Loucy (cell line): ENCODE results near the gene TENM4.

Experiments
- H2AFZ ChIP-seq: fragments of 200-600 bp; sonication (generic); 2 replicates; pipeline ENCODE4 v1.6.0; 2016; ENCODE audit warnings: antibody characterized with exemption, mild to moderate bottlenecking, low read length, moderate library complexity
- H3F3A ChIP-seq: fragments of 200-600 bp; 2 replicates; pipeline ENCODE4 v1.6.0; 2016; ENCODE audit warnings: antibody characterized with exemption, low read depth, mild to moderate bottlenecking
- H3K27me3 ChIP-seq: fragments of 200-600 bp; sonication (generic); 2 replicates; pipeline ENCODE4 v1.6.1; 2014; ENCODE audit warnings: low read length, mild to moderate bottlenecking; ENCODE audit not compliant: insufficient read depth, poor library complexity, severe bottlenecking
- H3K36me3 ChIP-seq: fragments of 200-600 bp; sonication (generic); 2 replicates; pipeline ENCODE4 v1.6.1; 2016; ENCODE audit warnings: low read length; ENCODE audit not compliant: insufficient read depth
- H3K4me1 ChIP-seq: fragments of 200-600 bp; sonication (generic); 2 replicates; pipeline ENCODE4 v1.5.1; 2014; ENCODE audit warnings: low read length, mild to moderate bottlenecking; ENCODE audit not compliant: insufficient read depth, poor library complexity, severe bottlenecking
- H3K4me2 ChIP-seq: fragments of 200-600 bp; sonication (generic); 2 replicates; pipeline ENCODE4 v1.6.0; 2014; ENCODE audit warnings: antibody characterized with exemption, low read length, low read depth, mild to moderate bottlenecking; ENCODE audit not compliant: poor library complexity, severe bottlenecking
- H3K4me3 ChIP-seq: fragments of 200-600 bp; sonication (generic); 2 replicates; pipeline ENCODE4 v1.5.1; 2014; ENCODE audit warnings: low read length, mild to moderate bottlenecking, mixed read lengths; ENCODE audit not compliant: poor library complexity, severe bottlenecking
- H3K79me2 ChIP-seq: fragments of 200-600 bp; sonication (generic); 2 replicates; pipeline ENCODE4 v1.6.1; 2014; ENCODE audit warnings: low read length; ENCODE audit not compliant: insufficient read depth
- H3K9ac ChIP-seq: fragments of 200-600 bp; sonication (generic); 2 replicates; pipeline ENCODE4 v1.6.0; 2014; ENCODE audit warnings: mild to moderate bottlenecking, low read depth, low read length, moderate library complexity; ENCODE audit not compliant: poor library complexity, severe bottlenecking
- H3K9me2 ChIP-seq: fragments of 200-600 bp; sonication (generic); replicated peaks from 2 replicates; pipeline ENCODE4 v1.6.1; 2016; ENCODE audit warnings: low read depth, low read length, mixed read lengths
- H3K9me3 ChIP-seq: fragments of 200-600 bp; sonication (generic); 2 replicates; pipeline ENCODE4 v1.6.1; 2014; ENCODE audit warnings: mild to moderate bottlenecking, antibody characterized with exemption, low read length, low read depth; ENCODE audit not compliant: insufficient read depth
- H4K20me1 ChIP-seq: fragments of 200-600 bp; sonication (generic); 2 replicates; pipeline ENCODE4 v1.6.0; 2014; ENCODE audit warnings: antibody characterized with exemption, low read length, mild to moderate bottlenecking; ENCODE audit not compliant: insufficient read depth, poor library complexity, severe bottlenecking
- CTCF ChIP-seq: fragments of 200-600 bp; sonication (generic); conservative IDR thresholded peaks from 2 replicates; pipeline ENCODE4 v1.5.1; 2014; ENCODE audit warnings: mild to moderate bottlenecking, antibody characterized with exemption, low read length
- EZH2phosphoT487 ChIP-seq: fragments of 200-600 bp; IDR thresholded peaks from 2 replicates; pipeline ENCODE4 v1.6.1; 2018; ENCODE audit warnings: antibody characterized with exemption, mild to moderate bottlenecking, moderate library complexity, borderline replicate concordance

Gene TENM4

GRCh38 chr11:79427126-79427525 is 13.7 kb downstream of the TENM4 start:
- Histone ChIP-seq H3F3A (no peaks in the 10 kb centered on the region), H3K9me3 (no peaks in the 10 kb centered on the region), H3K4me2 (no peak overlapping the region), H3K9me2 (no peaks in the 10 kb centered on the region), H3K4me1 (no peaks in the 10 kb centered on the region), H3K79me2 (no peaks in the 10 kb centered on the region), H4K20me1 (no peaks in the 10 kb centered on the region), H2AFZ (no peak overlapping the region), H3K4me3 (no peak overlapping the region), H3K9ac (no peak overlapping the region), H3K36me3 (no peaks in the 10 kb centered on the region), H3K27me3 (no peaks in the 10 kb centered on the region)
- TF ChIP-seq CTCF (no peak), EZH2phosphoT487 (no peak)

GRCh38 chr11:79425463-79425862 is 15.4 kb downstream of the TENM4 start:
- H3K4me3 ChIP-seq: no peak overlapping the region
- no peak overlapping the region for H3K9ac ChIP-seq
- H3F3A ChIP-seq: no peaks in the 10 kb centered on the region
- H4K20me1 ChIP-seq: no peaks in the 10 kb centered on the region
- H3K4me2 ChIP-seq: no peak overlapping the region
- H3K27me3 ChIP-seq: no peaks in the 10 kb centered on the region
- H3K36me3 ChIP-seq: no peaks in the 10 kb centered on the region
- H2AFZ ChIP-seq: no peak overlapping the region
- no peaks in the 10 kb centered on the region for H3K9me2 ChIP-seq
- no peaks in the 10 kb centered on the region for H3K4me1 ChIP-seq
- no peaks in the 10 kb centered on the region for H3K79me2 ChIP-seq
- TF ChIP-seq CTCF (no peak), EZH2phosphoT487 (no peak)
- H3K9me3 ChIP-seq: no peaks in the 10 kb centered on the region

- no peaks in the 10 kb centered on the region for H3K36me3 ChIP-seq
- no peaks in the 10 kb centered on the region for H3K79me2 ChIP-seq
- no peaks in the 10 kb centered on the region for H3K27me3 ChIP-seq
- no peaks in the 10 kb centered on the region for H3K4me1 ChIP-seq
- H2AFZ ChIP-seq: no peak overlapping the region
- H3K9me3 ChIP-seq: no peaks in the 10 kb centered on the region
- no peak overlapping the region for H3K9ac ChIP-seq
- no peaks in the 10 kb centered on the region for H3F3A ChIP-seq
- no peaks in the 10 kb centered on the region for H3K9me2 ChIP-seq
- no peaks in the 10 kb centered on the region for H4K20me1 ChIP-seq
- H3K4me3 ChIP-seq: no peak overlapping the region
- no peak for TF ChIP-seq EZH2phosphoT487
- no peak for TF ChIP-seq CTCF
- no peak overlapping the region for H3K4me2 ChIP-seq
These were observed 17.1 kb downstream of the TENM4 start for GRCh38 chr11:79423736-79424135.
